Measurements from ENCODE around the gene GRB14.

DNA sequence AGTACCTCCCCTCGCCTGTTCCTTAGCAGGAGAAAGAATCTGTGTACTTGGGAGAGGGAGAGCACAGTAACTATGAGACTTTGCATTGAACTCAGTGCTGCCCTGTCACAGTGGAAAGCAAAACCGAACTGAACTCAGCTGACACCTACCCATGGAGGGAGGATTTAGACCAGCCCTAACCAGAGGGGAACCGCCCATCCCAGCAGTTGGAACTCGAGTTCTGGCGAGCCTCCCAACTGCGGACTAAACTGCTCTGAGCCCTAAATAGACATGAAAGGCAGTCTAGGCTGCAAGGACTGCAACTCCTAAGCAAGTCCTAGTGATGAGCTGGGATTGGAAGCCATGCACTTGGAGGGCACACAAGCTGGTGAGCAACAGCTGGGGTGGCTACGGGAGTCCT is 110.4 kb downstream of the GRB14 start:
- TF ChIP-seq, protein P1, sequence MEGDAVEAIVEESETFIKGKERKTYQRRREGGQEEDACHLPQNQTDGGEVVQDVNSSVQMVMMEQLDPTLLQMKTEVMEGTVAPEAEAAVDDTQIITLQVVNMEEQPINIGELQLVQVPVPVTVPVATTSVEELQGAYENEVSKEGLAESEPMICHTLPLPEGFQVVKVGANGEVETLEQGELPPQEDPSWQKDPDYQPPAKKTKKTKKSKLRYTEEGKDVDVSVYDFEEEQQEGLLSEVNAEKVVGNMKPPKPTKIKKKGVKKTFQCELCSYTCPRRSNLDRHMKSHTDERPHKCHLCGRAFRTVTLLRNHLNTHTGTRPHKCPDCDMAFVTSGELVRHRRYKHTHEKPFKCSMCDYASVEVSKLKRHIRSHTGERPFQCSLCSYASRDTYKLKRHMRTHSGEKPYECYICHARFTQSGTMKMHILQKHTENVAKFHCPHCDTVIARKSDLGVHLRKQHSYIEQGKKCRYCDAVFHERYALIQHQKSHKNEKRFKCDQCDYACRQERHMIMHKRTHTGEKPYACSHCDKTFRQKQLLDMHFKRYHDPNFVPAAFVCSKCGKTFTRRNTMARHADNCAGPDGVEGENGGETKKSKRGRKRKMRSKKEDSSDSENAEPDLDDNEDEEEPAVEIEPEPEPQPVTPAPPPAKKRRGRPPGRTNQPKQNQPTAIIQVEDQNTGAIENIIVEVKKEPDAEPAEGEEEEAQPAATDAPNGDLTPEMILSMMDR (IDR thresholded peaks at IDR 0.05; ENCODE audit: borderline replicate concordance, extremely low read depth, low read length, poor library complexity, severe bottlenecking): no peak
- no peak for TF ChIP-seq EZH2 (IDR thresholded peaks at IDR 0.05; ENCODE audit: borderline replicate concordance, low read depth, low read length, severe bottlenecking)

Data from DND-41 (cell line).